ENCODE results near the gene UQCC2. TPM values are rescaled to one million over a fixed set of nuclear protein-coding genes. Genes with fewer than 3 reads are reported as not detected.

The UQCC2 gene
- total and polyA plus RNA-seq, 7 experiments from 2014 or later, result 15.7 to 79.8 (median 27.6) TPM

GRCh38 chr6:33707771-33708170, 3.7 kb downstream of the UQCC2 start:
- H3K27me3 Mint-ChIP-seq, result no peaks in the 10 kb centered on the region
- H3K27me3 ChIP-seq (ENCODE audit: control insufficient read depth in 2 of 2, insufficient read depth in 2 of 2, low read length in 2 of 2), result no peaks in the 10 kb centered on the region
- H3K9me3 ChIP-seq (ENCODE audit: control insufficient read depth in 2 of 3, low read length in 3 of 3), result no peaks in the 10 kb centered on the region
- H3K9me3 Mint-ChIP-seq, result peaks cover 0 to 2% (median 0%) of the 10 kb centered on the region in 11 donors
- intact Hi-C loops (cut with micrococcal nuclease), result no loop called here
- DNase-seq (no peak), ATAC-seq (no peak)
- H3K27ac ChIP-seq (ENCODE audit: low read depth, low read length), result no peak overlapping the region
- H3K36me3 ChIP-seq (ENCODE audit: control insufficient read depth in 2 of 3, insufficient read depth in 3 of 3, low read length in 3 of 3), result peaks cover 0 to 33% (median 0%) of the 10 kb centered on the region in 3 experiments
- H3K4me3 ChIP-seq (ENCODE audit: low read length), result no peak overlapping the region
- POLR2A ChIA-PET, result interaction anchor here (1.3 to 5.9 kb wide), 2 partner anchors 15 to 120 kb away, joined by 3 to 53 read pairs; no protein-coding TSS in a partner anchor
- peak overlapping the region in 2 of 9 donors; percentile 12 to 46 for H3K27ac Mint-ChIP-seq
- peaks cover 26 to 60% (median 42%) of the 10 kb centered on the region in 7 donors for H3K4me1 Mint-ChIP-seq
- H3K4me3 Mint-ChIP-seq, result no peak overlapping the region
- CTCF ChIA-PET, result no interaction called here
- H3K36me3 Mint-ChIP-seq, result peaks cover 0 to 22% (median 10%) of the 10 kb centered on the region in 5 donors
- H3K4me1 ChIP-seq (ENCODE audit: control insufficient read depth in 2 of 2, insufficient read depth in 2 of 2, low read length in 2 of 2), result peaks cover 9 to 11% of the 10 kb centered on the region in 2 donors

GRCh38 chr6:33705955-33706725, 5.4 kb downstream of the UQCC2 start:
- peaks cover 0 to 22% (median 16%) of the 10 kb centered on the region in 5 donors for H3K36me3 Mint-ChIP-seq

DNA sequence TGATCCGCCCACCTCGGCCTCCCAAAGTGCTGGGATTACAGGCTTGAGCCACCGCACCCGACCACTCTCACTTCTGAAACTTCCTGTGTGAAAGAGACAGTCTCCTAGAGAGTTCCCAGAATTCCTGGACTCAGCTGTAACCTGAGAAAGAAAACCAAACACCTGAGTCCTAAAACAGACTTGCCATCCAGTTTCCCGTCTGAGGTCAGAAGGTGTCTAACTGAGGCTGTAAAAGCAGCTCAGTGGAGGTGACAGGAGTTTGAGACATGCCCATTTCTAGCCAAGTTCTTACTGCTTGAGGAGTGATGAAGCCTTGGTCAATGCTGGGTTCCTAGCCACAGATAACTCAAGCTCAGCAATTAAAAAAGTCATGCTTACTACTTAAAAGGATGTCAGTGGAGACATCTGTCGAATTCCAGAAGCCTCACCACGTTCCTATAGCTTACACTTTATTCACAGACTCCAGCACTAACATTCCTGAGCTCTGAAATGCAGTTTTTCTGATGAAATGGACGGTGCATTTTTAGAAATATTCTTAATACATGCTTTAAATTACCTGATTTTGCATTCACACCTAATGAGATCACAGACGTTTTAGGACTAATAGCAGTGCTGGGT, 6.1 kb downstream of the UQCC2 start:
- no peaks in the 10 kb centered on the region for H3K9me3 ChIP-seq (ENCODE audit: control insufficient read depth in 2 of 3, low read length in 3 of 3)
- no peak overlapping the region for H3K27ac ChIP-seq (ENCODE audit: low read depth, low read length)
- H3K4me1 ChIP-seq (ENCODE audit: control insufficient read depth in 2 of 2, insufficient read depth in 2 of 2, low read length in 2 of 2), result peaks cover 1 to 3% of the 10 kb centered on the region in 2 donors
- H3K27me3 ChIP-seq (ENCODE audit: control insufficient read depth in 2 of 2, insufficient read depth in 2 of 2, low read length in 2 of 2), result no peaks in the 10 kb centered on the region
- intact Hi-C loops (cut with micrococcal nuclease), result no loop called here
- Mint-ChIP-seq H3K27me3 (no peaks in the 10 kb centered on the region), H3K9me3 (no peaks in the 10 kb centered on the region), H3K4me3 (no peak overlapping the region), H3K27ac (peak overlapping the region in 1 of 9 donors; percentile 57), H3K4me1 (peaks cover 17 to 51% (median 32%) of the 10 kb centered on the region in 7 donors), H3K36me3 (peaks cover 0 to 20% (median 18%) of the 10 kb centered on the region in 5 donors)
- CTCF ChIA-PET, result interaction anchor here (0.9 kb wide), 1 partner anchor 115 kb away, joined by 3 read pairs; no protein-coding TSS in a partner anchor
- POLR2A ChIA-PET, result interaction anchor here (0.7 to 1.2 kb wide), 3 partner anchors 8 to 135 kb away, joined by 3 to 5 read pairs (median 5); no protein-coding TSS in a partner anchor
- ATAC-seq, result no peak
- no peak for DNase-seq
- H3K36me3 ChIP-seq (ENCODE audit: control insufficient read depth in 2 of 3, insufficient read depth in 3 of 3, low read length in 3 of 3), result peaks cover 0 to 29% (median 6%) of the 10 kb centered on the region in 3 experiments
- H3K4me3 ChIP-seq (ENCODE audit: low read length), result no peak overlapping the region

More at GRCh38 chr6:33705955-33706725, 5.4 kb downstream of the UQCC2 start:
- H3K4me3 ChIP-seq (ENCODE audit: low read length), result no peak overlapping the region
- no peaks in the 10 kb centered on the region for H3K9me3 ChIP-seq (ENCODE audit: control insufficient read depth in 2 of 3, low read length in 3 of 3)
- DNase-seq (no peak), ATAC-seq (no peak)
- Mint-ChIP-seq H3K4me3 (peak overlapping the region in 1 of 10 donors; percentile 64), H3K4me1 (peaks cover 20 to 55% (median 36%) of the 10 kb centered on the region in 7 donors), H3K9me3 (no peaks in the 10 kb centered on the region), H3K27me3 (no peaks in the 10 kb centered on the region), H3K27ac (peak overlapping the region in 4 of 9 donors; percentile 57 to 81 (median 72))
- no peak overlapping the region for H3K27ac ChIP-seq (ENCODE audit: low read depth, low read length)
- CTCF ChIA-PET, result interaction anchor here (0.9 kb wide), 1 partner anchor 116 kb away, joined by 3 read pairs; no protein-coding TSS in a partner anchor
- POLR2A ChIA-PET, result interaction anchor here (0.7 to 1.2 kb wide), 3 partner anchors 9 to 136 kb away, joined by 3 to 5 read pairs (median 5); no protein-coding TSS in a partner anchor
- peaks cover 9 to 10% of the 10 kb centered on the region in 2 donors for H3K4me1 ChIP-seq (ENCODE audit: control insufficient read depth in 2 of 2, insufficient read depth in 2 of 2, low read length in 2 of 2)
- intact Hi-C loops (cut with micrococcal nuclease), result no loop called here
- no peaks in the 10 kb centered on the region for H3K27me3 ChIP-seq (ENCODE audit: control insufficient read depth in 2 of 2, insufficient read depth in 2 of 2, low read length in 2 of 2)
- H3K36me3 ChIP-seq (ENCODE audit: control insufficient read depth in 2 of 3, insufficient read depth in 3 of 3, low read length in 3 of 3), result peaks cover 0 to 29% (median 0%) of the 10 kb centered on the region in 3 experiments

- Mint-ChIP-seq H3K27ac (peak overlapping the region in 1 of 9 donors; percentile 72), H3K4me3 (no peak overlapping the region), H3K9me3 (no peaks in the 10 kb centered on the region), H3K36me3 (peaks cover 0 to 18% (median 14%) of the 10 kb centered on the region in 5 donors), H3K27me3 (no peaks in the 10 kb centered on the region), H3K4me1 (peaks cover 15 to 50% (median 30%) of the 10 kb centered on the region in 7 donors)
- ATAC-seq (no peak), DNase-seq (no peak)
- Histone ChIP-seq H3K27me3 (ENCODE audit: control insufficient read depth in 2 of 2, insufficient read depth in 2 of 2, low read length in 2 of 2) (no peaks in the 10 kb centered on the region), H3K9me3 (ENCODE audit: control insufficient read depth in 2 of 3, low read length in 3 of 3) (no peaks in the 10 kb centered on the region), H3K27ac (ENCODE audit: low read depth, low read length) (no peak overlapping the region), H3K36me3 (ENCODE audit: control insufficient read depth in 2 of 3, insufficient read depth in 3 of 3, low read length in 3 of 3) (peaks cover 0 to 29% (median 6%) of the 10 kb centered on the region in 3 experiments), H3K4me3 (ENCODE audit: low read length) (no peak overlapping the region), H3K4me1 (ENCODE audit: control insufficient read depth in 2 of 2, insufficient read depth in 2 of 2, low read length in 2 of 2) (no peaks in the 10 kb centered on the region)
- intact Hi-C loops (cut with micrococcal nuclease), result loop anchor here in 1 of 2 donors (5.0 kb wide), 1 partner anchor 37 kb away; no protein-coding TSS in a partner anchor
- ChIA-PET POLR2A (no interaction called here), CTCF (no interaction called here)
Observed at GRCh38 chr6:33704215-33705066, 7.1 kb downstream of the UQCC2 start.

GRCh38 chr6:33702345-33702977, 9.0 kb downstream of the UQCC2 start:
- H3K9me3 Mint-ChIP-seq, result no peaks in the 10 kb centered on the region
- peaks cover 0 to 10% (median 4%) of the 10 kb centered on the region in 5 donors for H3K36me3 Mint-ChIP-seq
- H3K36me3 ChIP-seq (ENCODE audit: control insufficient read depth in 2 of 3, insufficient read depth in 3 of 3, low read length in 3 of 3), result peaks cover 0 to 16% (median 6%) of the 10 kb centered on the region in 3 experiments
- peaks cover under 1 to 17% of the 10 kb centered on the region in 2 donors for H3K4me1 ChIP-seq (ENCODE audit: control insufficient read depth in 2 of 2, insufficient read depth in 2 of 2, low read length in 2 of 2)
- H3K27me3 Mint-ChIP-seq, result no peaks in the 10 kb centered on the region
- ATAC-seq (peak; percentile 71), DNase-seq (peak in 1 of 9 donors; percentile 42)
- no peak overlapping the region for H3K27ac Mint-ChIP-seq
- H3K27ac ChIP-seq (ENCODE audit: low read depth, low read length), result no peak overlapping the region
- peaks cover 12 to 50% (median 28%) of the 10 kb centered on the region in 7 donors for H3K4me1 Mint-ChIP-seq
- no peak overlapping the region for H3K4me3 Mint-ChIP-seq
- CTCF ChIA-PET, result interaction anchor here (0.8 to 4.0 kb wide), 3 partner anchors 8 to 116 kb away, joined by 3 to 37 read pairs (median 16); partner anchors contain the start of gene UQCC2
- POLR2A ChIA-PET, result interaction anchor here (0.6 to 0.8 kb wide), 2 partner anchors 8 to 111 kb away, joined by 3 to 4 read pairs; no protein-coding TSS in a partner anchor
- no peaks in the 10 kb centered on the region for H3K9me3 ChIP-seq (ENCODE audit: control insufficient read depth in 2 of 3, low read length in 3 of 3)
- intact Hi-C loops (cut with micrococcal nuclease), result loop anchor here in 1 of 2 donors (5.0 kb wide), 1 partner anchor 35 kb away; no protein-coding TSS in a partner anchor
- no peak overlapping the region for H3K4me3 ChIP-seq (ENCODE audit: low read length)
- H3K27me3 ChIP-seq (ENCODE audit: control insufficient read depth in 2 of 2, insufficient read depth in 2 of 2, low read length in 2 of 2), result no peaks in the 10 kb centered on the region
